H9 (cell line): ENCODE results near the gene NRP1. TPM values are rescaled to one million over a fixed set of nuclear protein-coding genes. Genes with fewer than 3 reads are reported as not detected.

Experiments
- DNase-seq: peaks from one replicate; pipeline ENCODE4 v3.0.0-alpha.2; 2017
- H2AFZ ChIP-seq: one replicate; pipeline ENCODE4 v1.6.1; 2013; ENCODE audit warnings: mild to moderate bottlenecking, low read length, control low read depth, moderate library complexity
- H2AK5ac ChIP-seq: 2 replicates; pipeline ENCODE4 v1.6.1; 2013; ENCODE audit warnings: low read length, control low read depth, mixed read lengths; ENCODE audit not compliant: insufficient read length
- H2BK120ac ChIP-seq: one replicate; pipeline ENCODE4 v1.6.1; 2013; ENCODE audit warnings: low read depth, mild to moderate bottlenecking, low read length, control low read depth, inconsistent platforms; ENCODE audit not compliant: poor library complexity, severe bottlenecking
- H2BK12ac ChIP-seq: 2 replicates; pipeline ENCODE4 v1.6.1; 2013; ENCODE audit warnings: low read length, control low read depth, mixed read lengths, low read depth; ENCODE audit not compliant: insufficient read length
- H2BK15ac ChIP-seq: 2 replicates; pipeline ENCODE4 v1.6.1; 2013; ENCODE audit warnings: low read depth, low read length, control low read depth
- H2BK20ac ChIP-seq: one replicate; pipeline ENCODE4 v1.6.1; 2013; ENCODE audit warnings: low read depth, mild to moderate bottlenecking, low read length, control low read depth, inconsistent platforms; ENCODE audit not compliant: poor library complexity, severe bottlenecking
- H2BK5ac ChIP-seq: 2 replicates; pipeline ENCODE4 v1.6.1; 2013; ENCODE audit warnings: low read length, control low read depth, mixed read lengths; ENCODE audit not compliant: insufficient read length
- H3K14ac ChIP-seq: 2 replicates; pipeline ENCODE4 v1.6.1; 2013; ENCODE audit warnings: low read length, control low read depth; ENCODE audit not compliant: insufficient read depth
- H3K18ac ChIP-seq: 2 replicates; pipeline ENCODE4 v1.6.1; 2013; ENCODE audit warnings: low read depth, mild to moderate bottlenecking, mixed read lengths, low read length, control low read depth; ENCODE audit not compliant: insufficient read length
- H3K23ac ChIP-seq: 2 replicates; pipeline ENCODE4 v1.6.1; 2013; ENCODE audit warnings: low read length, control low read depth, mixed read lengths, low read depth; ENCODE audit not compliant: insufficient read length
- H3K23me2 ChIP-seq: 2 replicates; pipeline ENCODE4 v1.6.1; 2013; ENCODE audit warnings: low read depth, mild to moderate bottlenecking, mixed read lengths, low read length, control low read depth; ENCODE audit not compliant: insufficient read length, poor library complexity, severe bottlenecking
- H3K27ac ChIP-seq: 2 replicates; pipeline ENCODE4 v1.5.1; 2013; ENCODE audit warnings: low read length, control low read depth, mixed read lengths, low read depth; ENCODE audit not compliant: insufficient read length
- H3K27me3 ChIP-seq: 2 replicates; pipeline ENCODE4 v1.6.1; 2013; ENCODE audit warnings: low read length, control low read depth, inconsistent platforms; ENCODE audit not compliant: insufficient read depth
- H3K4ac ChIP-seq: 2 replicates; pipeline ENCODE4 v1.6.1; 2013; ENCODE audit warnings: low read depth, mild to moderate bottlenecking, control low read depth, inconsistent platforms, low read length, moderate library complexity
- H3K4me1 ChIP-seq: 2 replicates; pipeline ENCODE4 v1.6.1; 2013; ENCODE audit warnings: low read length, control low read depth, inconsistent platforms; ENCODE audit not compliant: insufficient read depth
- H3K4me2 ChIP-seq: 2 replicates; pipeline ENCODE4 v1.6.1; 2013; ENCODE audit warnings: low read length, control low read depth, mixed read lengths; ENCODE audit not compliant: insufficient read length, insufficient read depth
- H3K56ac ChIP-seq: 2 replicates; pipeline ENCODE4 v1.6.1; 2013; ENCODE audit warnings: low read depth, mild to moderate bottlenecking, mixed read lengths, low read length, control low read depth; ENCODE audit not compliant: insufficient read length
- H3K79me1 ChIP-seq: 2 replicates; pipeline ENCODE4 v1.6.1; 2013; ENCODE audit warnings: low read depth, mild to moderate bottlenecking, moderate library complexity, low read length, control low read depth, inconsistent platforms; ENCODE audit not compliant: insufficient read depth, poor library complexity, severe bottlenecking
- H3K79me2 ChIP-seq: 2 replicates; pipeline ENCODE4 v1.6.1; 2013; ENCODE audit warnings: low read length, control low read depth, inconsistent platforms; ENCODE audit not compliant: insufficient read depth
- H3K9ac ChIP-seq: 2 replicates; pipeline ENCODE4 v1.6.1; 2013; ENCODE audit warnings: low read length, control low read depth, mixed read lengths; ENCODE audit not compliant: insufficient read length; ENCODE audit errors: extremely low read depth
- H3K9me3 ChIP-seq: one replicate; pipeline ENCODE4 v1.6.1; 2013; ENCODE audit warnings: low read depth, low read length, inconsistent platforms; ENCODE audit not compliant: control insufficient read depth
- H3T11ph ChIP-seq: one replicate; pipeline ENCODE4 v1.6.1; 2013; ENCODE audit warnings: mild to moderate bottlenecking, low read length, control low read depth, inconsistent platforms
- H4K20me1 ChIP-seq: one replicate; pipeline ENCODE4 v1.6.1; 2013; ENCODE audit not compliant: control insufficient read depth, insufficient read length, insufficient read depth
- H4K5ac ChIP-seq: 2 replicates; pipeline ENCODE4 v1.6.1; 2013; ENCODE audit warnings: low read depth, mild to moderate bottlenecking, mixed read lengths, low read length, control low read depth; ENCODE audit not compliant: insufficient read length
- H4K8ac ChIP-seq: replicated peaks from 2 replicates; pipeline ENCODE4 v1.6.1; 2013; ENCODE audit warnings: low read length, control low read depth, mixed read lengths, low read depth; ENCODE audit not compliant: insufficient read length
- H4K91ac ChIP-seq: 2 replicates; pipeline ENCODE4 v1.6.1; 2013; ENCODE audit warnings: low read depth, mild to moderate bottlenecking, moderate library complexity, mixed read lengths, low read length, control low read depth; ENCODE audit not compliant: insufficient read length
- H3K27ac Mint-ChIP-seq, 3 experiments: 2 replicates in 2 of 3; 3 replicates in 1 of 3; pipeline ENCODE4 v1.8.0; 2020 to 2021; ENCODE audit warnings: mixed read lengths in 3 of 3, mild to moderate bottlenecking in 1 of 3, moderate library complexity in 1 of 3
- H3K27me3 Mint-ChIP-seq: 2 replicates; pipeline ENCODE4 v1.8.0; 2021; ENCODE audit warnings: low read depth, mild to moderate bottlenecking, moderate library complexity, mixed read lengths
- H3K36me3 Mint-ChIP-seq, 3 experiments: 2 replicates in 2 of 3; 3 replicates in 1 of 3; pipeline ENCODE4 v1.8.0; 2020 to 2021; ENCODE audit warnings: low read depth in 3 of 3, mixed read lengths in 3 of 3; ENCODE audit not compliant: insufficient read depth in 1 of 3
- H3K4me1 Mint-ChIP-seq, 2 experiments: 2 replicates each; pipeline ENCODE4 v1.8.0; 2020; ENCODE audit warnings: mixed read lengths in 2 of 2
- H3K4me3 Mint-ChIP-seq, 2 experiments: 2 replicates in 1 of 2; 3 replicates in 1 of 2; pipeline ENCODE4 v1.8.0; 2020 to 2021; ENCODE audit warnings: mild to moderate bottlenecking in 2 of 2, mixed read lengths in 2 of 2, moderate library complexity in 1 of 2
- H3K9me3 Mint-ChIP-seq, 2 experiments: 2 replicates in 1 of 2; 3 replicates in 1 of 2; pipeline ENCODE4 v1.8.0; 2020; ENCODE audit warnings: mild to moderate bottlenecking in 2 of 2, mixed read lengths in 2 of 2, moderate library complexity in 1 of 2
- WGBS: extraction: QIAGEN DNeasy Blood & Tissue Kit; methylation state at CpG from one replicate; pipeline ENCODE4 v1.1.7; 2013; ENCODE audit warnings: missing lambda C conversion rate, low lambda C conversion rate, mixed read lengths; ENCODE audit not compliant: insufficient read length; ENCODE audit errors: extremely low coverage; 5-methylcytosine and 5-hydroxymethylcytosine counted together
- total RNA-seq: library from RNA; stranded (reverse); gene quantifications from 2 replicates; pipeline ENCODE4 v1.2.1, GENCODE V29; 2021
- TF ChIP-seq, protein P1 (sequence below): fragments of 200-600 bp; sonication (generic); conservative IDR thresholded peaks from 3 replicates; pipeline ENCODE4 v1.8.0; 2021; ENCODE audit warnings: antibody characterized with exemption, mild to moderate bottlenecking

The NRP1 gene
- total RNA-seq, 1 experiment from 2014 or later, result 4.6 TPM

DNA sequence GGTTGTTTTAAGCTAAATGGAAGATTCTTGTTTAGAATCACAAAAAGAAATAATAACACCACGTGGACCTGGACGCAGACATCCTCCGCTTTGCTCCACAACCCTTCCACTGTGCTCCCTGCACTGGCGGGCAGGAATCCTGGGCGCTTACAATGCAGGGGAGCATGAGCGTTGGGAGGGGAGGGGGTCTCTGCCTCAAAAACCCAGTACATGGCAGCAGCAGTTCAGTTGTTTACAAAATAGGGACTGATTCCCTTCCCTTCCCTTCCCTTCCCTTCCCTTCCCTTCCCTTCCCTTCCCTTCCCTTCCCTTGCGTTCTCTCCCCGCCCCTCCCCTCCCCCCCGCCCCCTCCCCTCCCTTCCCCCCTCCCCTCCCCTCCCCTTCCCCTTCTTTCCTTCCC is 206.8 kb downstream of the NRP1 start:
- Histone ChIP-seq H3K18ac (no peak overlapping the region), H4K5ac (no peak overlapping the region), H3K27me3 (no peaks in the 10 kb centered on the region), H4K20me1 (no peaks in the 10 kb centered on the region), H3K14ac (no peak overlapping the region), H2AFZ (no peak overlapping the region), H4K8ac (no peak overlapping the region), H2BK15ac (no peak overlapping the region), H3K79me2 (no peaks in the 10 kb centered on the region), H3K9ac (no peak overlapping the region), H2AK5ac (no peak overlapping the region), H3T11ph (no peak overlapping the region), H3K79me1 (no peaks in the 10 kb centered on the region), H3K56ac (no peak overlapping the region), H3K9me3 (no peaks in the 10 kb centered on the region), H3K4ac (no peak overlapping the region), H2BK20ac (no peak overlapping the region), H2BK5ac (no peak overlapping the region), H2BK120ac (no peak overlapping the region), H4K91ac (no peak overlapping the region), H3K23ac (no peak overlapping the region), H3K4me1 (no peaks in the 10 kb centered on the region), H2BK12ac (no peak overlapping the region), H3K23me2 (no peaks in the 10 kb centered on the region), H3K4me2 (no peak overlapping the region), H3K27ac (no peak overlapping the region)
- peaks cover 3 to 7% of the 10 kb centered on the region in 2 experiments; a peak in 3 of 4 replicates for H3K4me1 Mint-ChIP-seq
- H3K9me3 Mint-ChIP-seq, result no peaks in the 10 kb centered on the region; a peak in 1 of 5 replicates
- H3K4me3 Mint-ChIP-seq, result no peak overlapping the region
- no peak overlapping the region for H3K27ac Mint-ChIP-seq
- TF ChIP-seq, protein P1, sequence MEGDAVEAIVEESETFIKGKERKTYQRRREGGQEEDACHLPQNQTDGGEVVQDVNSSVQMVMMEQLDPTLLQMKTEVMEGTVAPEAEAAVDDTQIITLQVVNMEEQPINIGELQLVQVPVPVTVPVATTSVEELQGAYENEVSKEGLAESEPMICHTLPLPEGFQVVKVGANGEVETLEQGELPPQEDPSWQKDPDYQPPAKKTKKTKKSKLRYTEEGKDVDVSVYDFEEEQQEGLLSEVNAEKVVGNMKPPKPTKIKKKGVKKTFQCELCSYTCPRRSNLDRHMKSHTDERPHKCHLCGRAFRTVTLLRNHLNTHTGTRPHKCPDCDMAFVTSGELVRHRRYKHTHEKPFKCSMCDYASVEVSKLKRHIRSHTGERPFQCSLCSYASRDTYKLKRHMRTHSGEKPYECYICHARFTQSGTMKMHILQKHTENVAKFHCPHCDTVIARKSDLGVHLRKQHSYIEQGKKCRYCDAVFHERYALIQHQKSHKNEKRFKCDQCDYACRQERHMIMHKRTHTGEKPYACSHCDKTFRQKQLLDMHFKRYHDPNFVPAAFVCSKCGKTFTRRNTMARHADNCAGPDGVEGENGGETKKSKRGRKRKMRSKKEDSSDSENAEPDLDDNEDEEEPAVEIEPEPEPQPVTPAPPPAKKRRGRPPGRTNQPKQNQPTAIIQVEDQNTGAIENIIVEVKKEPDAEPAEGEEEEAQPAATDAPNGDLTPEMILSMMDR, result no peak
- WGBS, result no CpG with 5 or more reads among the region's 9 CpGs
- H3K36me3 Mint-ChIP-seq, result no peaks in the 10 kb centered on the region; a peak in 1 of 7 replicates
- peaks cover 1% of the 10 kb centered on the region; the same call in 1 of the 2 replicates for H3K27me3 Mint-ChIP-seq
- no peak for DNase-seq
